GM19025 (cell line): ENCODE results near the gene PHKA2.

Experiments
- ATAC-seq: cut with Tn5 transposase; IDR thresholded peaks from one replicate; pipeline ENCODE4 v1.9.1; 2021; ENCODE audit warnings: mild to moderate bottlenecking, low read depth, moderate library complexity; ENCODE audit not compliant: unreplicated experiment

PHKA2 gene

DNA sequence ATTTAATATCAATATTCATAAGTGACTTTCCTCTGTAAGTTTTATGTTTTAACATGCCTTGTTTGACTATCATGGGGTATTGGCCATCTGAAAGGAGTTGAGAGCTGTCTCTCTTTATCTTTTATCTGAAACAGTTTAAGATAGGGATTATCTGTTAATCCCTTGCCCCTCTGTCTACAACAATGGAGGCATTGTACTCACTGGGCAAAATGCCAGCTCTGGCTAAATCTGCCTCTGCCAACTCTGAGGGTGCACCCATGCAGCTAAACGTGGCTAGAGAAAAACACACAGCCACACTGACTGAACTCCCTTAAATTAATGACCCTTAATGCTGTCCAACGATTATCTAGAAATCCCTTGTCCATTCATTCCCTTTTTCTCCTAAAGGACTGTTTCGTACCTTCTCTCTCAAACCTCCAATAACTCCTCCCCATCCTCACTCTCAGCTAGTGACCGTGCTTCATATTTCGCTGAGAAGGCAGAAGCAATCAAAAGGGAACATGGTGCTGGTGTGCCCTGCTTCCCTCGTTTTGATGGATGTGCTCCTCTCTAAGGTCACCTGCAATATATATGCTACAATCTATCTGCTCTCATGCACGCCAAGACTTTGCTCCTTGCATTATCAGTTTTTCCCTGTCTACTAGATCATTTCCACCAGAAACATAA, 10.3 kb downstream of the PHKA2 start:
- no peak for ATAC-seq

DNA sequence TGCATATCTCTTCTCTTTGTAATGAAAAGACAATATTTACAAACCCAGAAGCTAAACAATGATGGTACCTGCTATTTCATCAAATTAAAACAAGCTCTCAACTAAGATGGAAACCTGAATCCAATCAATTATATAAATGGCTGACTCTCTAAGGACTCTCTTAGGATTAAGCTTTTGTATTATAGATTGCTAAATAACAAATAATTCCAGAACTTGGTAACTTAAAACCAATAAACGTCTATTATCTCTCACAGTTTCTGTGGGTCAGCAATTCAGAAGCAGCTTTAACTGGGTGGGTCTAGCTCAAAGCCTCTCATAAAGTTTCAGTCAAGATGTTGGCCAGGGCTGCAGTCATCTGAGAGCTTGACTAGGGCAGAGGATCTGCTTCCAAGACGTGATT, 12.4 kb downstream of the PHKA2 start:
- ATAC-seq, result no peak

DNA sequence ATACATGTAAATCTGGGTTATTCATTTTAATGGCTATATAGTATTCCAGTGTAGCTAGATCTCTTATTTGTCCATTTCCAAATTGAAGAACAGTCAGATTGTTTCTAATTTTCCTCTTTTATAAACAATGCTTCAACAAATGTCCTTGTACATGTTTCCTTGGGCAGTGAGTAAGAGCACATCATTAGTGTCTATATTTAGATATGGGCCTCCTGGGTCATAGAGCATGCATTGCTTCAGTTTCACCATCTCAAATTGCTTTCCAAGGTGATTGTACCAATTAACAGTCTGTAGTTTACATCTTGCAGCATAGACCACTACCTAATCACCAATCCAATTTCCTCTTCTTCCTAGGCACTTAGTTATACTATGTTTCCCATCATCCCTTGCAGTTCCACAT, 13.4 kb downstream of the PHKA2 start:
- no peak for ATAC-seq

DNA sequence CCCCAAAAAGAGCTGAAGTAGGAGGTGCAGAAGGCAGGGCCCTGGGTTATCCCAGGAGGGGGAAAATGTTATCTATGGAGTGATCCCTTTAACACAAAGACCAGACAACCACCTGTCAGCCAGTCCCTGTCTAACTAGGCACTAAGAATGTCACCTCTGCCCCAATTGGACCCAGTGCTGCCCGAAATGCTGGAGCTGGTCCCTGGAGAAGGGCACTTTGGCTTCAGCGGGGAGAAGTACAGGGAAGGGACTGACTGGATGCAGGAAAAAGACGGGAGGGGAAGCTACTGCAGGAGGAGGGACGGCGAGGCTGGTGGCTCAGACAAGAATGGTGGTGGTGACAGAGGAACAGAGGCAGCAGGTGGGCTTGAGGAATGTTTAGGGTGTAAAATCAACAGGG, 17.3 kb downstream of the PHKA2 start:
- ATAC-seq, result no peak

DNA sequence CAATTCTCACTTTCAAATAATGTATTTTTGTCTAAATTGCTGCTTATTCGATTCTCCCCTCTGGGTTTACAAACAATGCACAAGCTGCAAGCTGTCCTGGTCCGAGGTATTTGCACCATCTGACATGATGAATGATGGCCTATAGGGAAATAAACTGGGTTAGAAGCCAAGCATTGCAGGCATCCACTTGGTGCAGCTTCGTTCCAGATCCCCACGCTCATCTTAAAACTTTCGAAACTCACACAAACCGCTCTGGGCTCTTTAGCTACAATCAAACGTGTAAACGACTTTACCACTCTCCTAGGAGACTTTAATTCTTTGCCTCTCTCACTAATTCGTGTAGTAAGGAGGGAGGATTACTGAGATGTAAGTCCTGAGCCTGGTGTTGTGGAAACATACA, 19.0 kb downstream of the PHKA2 start:
- no peak for ATAC-seq

DNA sequence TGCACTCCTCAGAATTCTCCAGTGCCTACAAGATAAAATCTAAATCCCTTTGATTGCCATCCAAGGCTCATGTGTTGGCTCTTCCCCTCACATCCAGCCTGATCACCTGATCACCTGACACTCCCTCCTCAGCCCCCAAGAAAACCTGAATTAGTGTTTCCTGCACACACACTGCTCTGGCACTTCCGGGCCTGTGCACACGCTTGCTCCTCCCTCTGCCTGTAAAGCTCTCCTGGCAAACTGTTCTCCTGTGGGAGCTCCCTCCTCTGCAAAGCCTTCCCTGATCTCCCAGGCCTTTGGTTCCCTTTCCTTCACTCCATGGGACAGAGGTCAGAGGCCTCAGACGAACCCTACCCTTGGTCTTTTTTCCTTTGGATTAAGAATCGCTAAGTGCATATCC, 19.9 kb downstream of the PHKA2 start:
- no peak for ATAC-seq

DNA sequence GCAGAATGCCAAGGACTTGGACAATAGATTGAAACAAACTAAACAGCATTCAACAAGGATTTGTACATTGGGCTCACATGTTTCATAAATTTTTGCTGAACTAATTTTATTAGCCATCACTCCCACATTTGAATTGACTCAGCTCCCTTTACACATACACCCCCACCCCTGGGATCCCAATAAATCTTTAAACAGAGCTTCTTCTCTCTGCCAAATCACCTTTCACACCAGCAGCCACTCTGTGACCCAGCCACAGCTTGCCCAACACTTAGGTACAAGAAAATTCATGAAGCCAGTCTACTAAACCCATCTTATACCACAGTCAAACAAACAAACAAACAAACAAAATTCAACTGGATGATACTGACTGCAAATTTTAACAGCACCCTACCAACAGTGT, 21.6 kb downstream of the PHKA2 start:
- no peak for ATAC-seq

DNA sequence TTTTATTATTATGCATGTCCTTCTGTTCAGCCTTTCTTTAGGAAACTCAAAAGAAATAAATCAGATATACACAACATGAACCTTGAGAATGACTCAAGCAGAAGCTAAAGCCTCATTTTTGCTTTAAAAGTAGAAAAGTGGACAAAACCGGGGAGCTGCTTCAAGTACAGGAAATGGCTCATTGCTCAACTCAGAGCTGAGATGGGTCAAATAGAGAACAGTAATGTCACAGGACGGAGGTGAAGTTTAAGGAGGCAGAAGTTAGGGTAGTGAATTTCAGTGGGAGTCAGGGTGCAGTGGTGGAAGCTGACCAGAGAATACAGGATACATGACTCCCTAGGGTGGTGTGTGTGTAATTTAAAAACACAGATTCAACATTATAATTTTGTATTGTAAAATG, 22.2 kb downstream of the PHKA2 start:
- no peak for ATAC-seq

DNA sequence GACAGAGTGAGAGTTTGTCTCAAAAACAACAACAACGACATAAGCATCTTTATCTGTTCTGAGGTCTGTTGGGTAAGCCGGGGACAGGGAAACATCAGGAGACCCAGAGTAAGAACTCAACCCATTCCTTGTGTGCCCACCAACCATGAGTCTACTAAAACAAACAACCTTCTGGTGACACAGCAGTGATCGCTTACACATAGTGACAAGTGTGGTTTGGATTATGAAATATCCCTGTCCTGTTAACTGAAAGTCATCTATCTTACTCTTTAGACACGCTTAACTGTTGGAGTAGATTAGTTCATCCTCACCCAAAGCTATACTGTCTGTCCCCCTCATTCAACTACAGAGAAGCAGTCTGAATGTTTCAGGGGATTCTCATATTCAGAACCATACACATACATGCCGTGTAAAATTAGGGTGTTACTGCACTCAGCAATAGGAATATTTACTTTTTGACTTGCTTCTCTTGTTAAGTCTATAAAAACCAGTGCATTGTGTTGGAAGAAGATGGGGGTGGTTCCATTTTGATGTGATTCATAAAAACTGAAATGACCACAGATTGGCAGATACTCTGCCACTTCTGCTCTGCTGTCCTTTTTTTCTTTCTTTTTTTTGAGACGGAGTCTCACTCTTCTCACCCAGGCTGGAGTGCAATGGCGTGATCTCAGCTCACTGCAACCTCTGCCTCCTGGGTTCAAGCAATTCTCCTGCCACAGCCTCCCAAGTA, 27.4 kb downstream of the PHKA2 start:
- ATAC-seq, result no peak

DNA sequence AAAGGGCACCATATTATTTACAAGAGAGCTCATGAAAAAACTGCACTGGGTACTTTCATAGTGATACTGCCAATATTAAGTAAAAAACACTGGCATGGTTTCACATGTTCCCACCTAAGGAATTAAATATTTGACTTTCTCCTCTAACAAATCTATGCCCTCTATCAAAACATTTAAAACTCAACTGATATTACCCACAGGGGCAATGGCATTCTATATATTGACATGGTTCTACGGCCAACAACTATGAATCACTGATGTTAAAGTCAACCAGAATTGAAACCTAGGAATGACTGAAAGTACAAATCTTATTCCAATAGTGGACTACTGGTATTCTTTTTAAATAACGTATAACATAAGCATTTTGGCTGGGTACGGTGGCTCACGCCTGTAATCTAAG, 28.2 kb downstream of the PHKA2 start:
- ATAC-seq, result no peak

DNA sequence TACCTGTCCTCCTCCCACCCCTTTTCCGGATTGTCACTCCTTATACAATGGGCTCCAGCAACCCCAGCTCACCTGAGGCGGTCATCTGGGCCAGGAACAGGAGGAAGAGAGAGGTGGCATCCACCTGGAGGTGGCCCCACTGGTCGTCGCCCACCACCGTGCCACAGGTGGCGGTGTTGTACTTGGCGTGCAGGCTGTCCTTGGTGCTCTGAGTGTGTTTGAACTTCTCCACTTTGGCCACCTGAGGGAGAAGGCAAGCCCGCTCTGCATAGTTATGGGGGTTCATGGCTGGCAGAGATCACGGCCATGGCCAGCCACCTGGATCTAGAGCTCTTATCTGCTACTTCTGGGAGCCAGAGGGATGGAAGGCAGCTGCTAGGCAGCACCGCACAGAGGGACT, 32.9 kb downstream of the PHKA2 start:
- ATAC-seq, result no peak

DNA sequence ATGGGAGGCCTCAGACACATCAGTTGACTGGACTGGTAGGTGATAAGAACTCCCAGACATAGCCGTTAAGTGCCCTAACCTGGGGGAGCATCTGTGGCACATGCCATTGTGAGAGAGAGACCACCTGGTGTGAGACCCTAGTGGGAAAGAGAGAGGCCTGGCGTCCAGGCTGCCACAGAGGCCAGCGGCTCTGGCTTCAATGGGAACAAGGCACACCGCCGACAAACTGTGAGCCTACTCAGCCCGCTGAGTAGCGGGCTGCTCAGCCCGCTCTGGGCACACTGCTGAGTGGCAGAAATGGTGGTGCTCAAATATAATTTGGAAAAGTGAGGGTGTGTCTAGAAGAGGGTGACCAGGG, 34.0 kb downstream of the PHKA2 start:
- no peak for ATAC-seq

DNA sequence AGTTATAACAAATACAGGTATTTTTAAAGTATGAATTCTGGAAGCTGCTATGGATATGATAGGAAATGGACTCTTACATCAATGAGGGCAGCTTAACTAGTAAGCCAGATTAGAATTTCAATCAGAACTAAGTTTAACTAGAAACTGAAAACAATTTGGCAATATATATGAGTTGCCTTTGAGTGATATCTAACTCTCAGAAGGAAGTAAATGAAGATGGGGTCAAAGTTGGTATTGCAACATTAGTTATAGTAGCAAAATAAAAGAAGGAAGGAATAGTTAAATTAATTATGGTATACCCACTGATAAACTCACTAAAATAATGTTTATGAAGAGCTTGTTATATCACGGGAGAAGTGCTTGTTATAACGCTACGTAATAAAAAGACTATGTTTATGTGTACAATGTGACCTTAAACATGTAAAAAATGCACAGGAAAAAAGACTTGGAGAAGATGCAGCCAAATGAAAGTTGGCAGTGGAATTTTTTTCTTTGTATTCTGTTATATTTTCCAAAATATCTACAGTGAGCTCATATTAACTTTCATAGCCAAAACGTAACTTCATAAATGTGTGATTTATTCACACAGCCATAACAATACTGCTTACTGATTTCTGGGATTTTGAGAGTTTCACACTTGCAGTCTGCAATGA, 34.5 kb downstream of the PHKA2 start:
- ATAC-seq, result no peak

DNA sequence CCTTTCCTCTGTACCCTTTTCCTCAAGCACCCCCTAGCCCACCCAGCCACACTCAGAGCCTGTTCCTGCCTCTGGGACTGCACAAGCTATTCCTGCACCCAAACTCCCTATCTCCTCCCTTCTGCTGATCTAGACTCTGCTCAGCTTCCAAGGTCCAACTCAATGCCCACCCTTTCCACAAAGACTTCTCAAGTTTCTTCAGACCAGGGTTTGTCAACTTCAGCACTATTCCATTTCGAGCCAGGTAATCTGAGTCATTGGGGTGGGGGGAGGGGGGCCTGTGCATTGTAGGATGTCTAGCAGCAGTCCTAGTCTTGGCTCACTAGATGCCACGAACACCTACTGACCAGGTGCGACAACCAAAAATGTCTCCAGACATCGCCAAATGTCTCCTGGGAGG, 37.3 kb downstream of the PHKA2 start:
- ATAC-seq, result no peak

DNA sequence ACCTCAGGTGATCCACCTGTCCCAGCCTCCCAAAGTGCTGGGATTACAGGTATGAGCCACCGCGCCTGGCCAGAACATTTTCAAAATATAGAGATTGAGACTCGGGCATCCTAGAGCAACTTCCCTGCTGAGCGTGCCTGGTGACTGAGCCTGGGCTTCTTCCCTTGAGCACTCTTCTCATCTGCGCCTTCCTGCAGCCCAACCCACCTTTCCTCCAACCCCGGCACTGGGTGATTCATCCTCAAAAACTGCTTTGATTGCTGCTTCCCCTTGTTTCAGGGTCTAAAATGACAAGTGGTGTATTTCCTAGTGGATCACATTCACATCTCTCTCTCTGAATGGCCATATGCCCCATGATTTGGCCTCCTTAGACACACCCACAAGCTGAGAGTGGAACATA, 37.8 kb downstream of the PHKA2 start:
- no peak for ATAC-seq

DNA sequence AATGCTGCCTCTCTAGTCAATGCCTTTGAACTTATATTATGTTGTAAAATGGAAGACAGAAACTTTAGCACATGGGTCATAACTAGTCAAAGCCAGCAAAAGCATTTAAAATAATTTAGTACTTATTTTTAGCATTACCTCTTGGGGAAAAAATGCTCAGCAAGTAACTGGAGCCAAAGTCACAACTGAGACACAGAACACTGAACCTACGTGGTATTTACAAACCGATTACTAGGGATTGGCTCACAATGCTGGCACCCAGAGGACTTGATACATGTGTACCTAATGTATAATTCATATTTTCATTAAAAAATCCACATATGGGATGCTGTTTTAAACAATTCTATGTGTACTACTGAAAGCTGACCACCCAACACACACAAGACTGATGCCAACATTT, 38.4 kb downstream of the PHKA2 start:
- ATAC-seq, result no peak

DNA sequence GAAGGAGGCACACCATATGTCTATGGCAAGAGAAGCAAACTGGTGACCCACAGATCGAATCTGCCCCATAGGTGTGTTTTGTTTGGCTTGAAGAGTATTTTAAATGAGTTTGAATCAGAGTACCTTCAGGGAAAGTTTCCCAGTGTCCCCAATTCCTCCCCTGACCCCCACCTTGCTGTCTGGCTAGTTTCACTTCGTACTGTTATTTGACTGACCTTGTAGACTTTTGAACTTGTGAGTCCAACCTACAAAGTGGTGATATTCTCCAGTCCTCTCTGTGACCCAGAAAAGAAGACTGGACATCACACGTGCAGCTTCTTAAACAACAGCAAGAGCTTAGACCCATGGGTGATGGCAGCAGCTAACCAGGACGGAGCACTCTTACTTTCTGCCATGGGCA, 39.4 kb downstream of the PHKA2 start:
- no peak for ATAC-seq

DNA sequence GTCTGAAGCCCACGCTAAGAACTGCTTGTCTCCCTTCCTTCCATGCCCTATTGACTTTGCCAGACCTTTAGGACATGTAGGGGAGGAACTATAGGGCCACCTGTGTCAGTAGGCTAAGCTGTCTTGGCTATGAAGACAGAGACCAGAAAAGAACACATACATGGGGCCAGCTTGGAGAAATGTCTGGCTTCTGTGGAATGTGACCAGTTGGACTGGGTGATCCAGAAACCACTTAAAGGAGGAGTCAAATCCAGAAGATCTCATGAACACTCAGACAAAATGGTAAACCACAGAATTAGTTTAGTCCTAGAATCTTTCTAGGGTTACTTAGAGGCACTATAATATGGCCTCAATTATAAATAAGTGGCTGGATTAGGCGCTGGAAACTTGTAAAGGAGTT, 42.0 kb downstream of the PHKA2 start:
- ATAC-seq, result no peak

DNA sequence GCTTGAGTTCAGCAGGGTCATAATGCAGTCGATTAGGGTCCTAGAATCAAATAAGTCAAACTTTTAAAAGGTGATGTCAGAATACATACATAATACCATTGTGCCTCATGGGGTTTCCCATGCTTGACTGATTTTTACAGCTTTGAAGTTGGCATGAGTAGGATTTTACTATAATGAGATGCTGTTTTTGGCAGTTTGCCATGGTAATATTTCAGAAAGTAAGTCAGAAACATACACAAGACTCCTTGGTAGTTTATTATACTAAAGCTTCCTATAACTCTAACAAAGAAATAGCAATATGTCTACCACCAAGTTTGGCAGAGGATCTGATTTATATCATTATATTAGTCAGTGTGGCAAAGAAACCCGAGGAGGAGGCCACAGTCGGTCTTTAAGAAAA, 45.2 kb downstream of the PHKA2 start:
- ATAC-seq, result no peak

DNA sequence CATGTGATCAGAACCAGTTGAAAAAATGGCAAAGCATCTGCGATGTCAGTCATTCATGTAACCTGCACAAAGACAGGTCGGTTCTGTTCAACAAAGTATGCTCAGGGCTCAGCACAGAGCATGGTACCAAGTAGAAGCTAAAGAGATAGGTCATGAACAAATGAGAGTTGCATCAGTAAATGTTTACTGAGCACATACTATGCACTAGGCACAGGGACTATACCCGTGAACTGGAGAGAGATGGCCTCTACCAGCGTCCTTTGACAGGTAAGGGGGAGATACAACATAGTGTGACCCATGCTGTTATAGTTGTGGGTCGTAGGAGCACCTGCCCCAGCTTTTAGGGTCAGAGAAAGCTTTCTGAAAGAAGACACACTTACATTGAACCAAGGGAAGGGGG, 46.7 kb downstream of the PHKA2 start:
- ATAC-seq, result no peak

DNA sequence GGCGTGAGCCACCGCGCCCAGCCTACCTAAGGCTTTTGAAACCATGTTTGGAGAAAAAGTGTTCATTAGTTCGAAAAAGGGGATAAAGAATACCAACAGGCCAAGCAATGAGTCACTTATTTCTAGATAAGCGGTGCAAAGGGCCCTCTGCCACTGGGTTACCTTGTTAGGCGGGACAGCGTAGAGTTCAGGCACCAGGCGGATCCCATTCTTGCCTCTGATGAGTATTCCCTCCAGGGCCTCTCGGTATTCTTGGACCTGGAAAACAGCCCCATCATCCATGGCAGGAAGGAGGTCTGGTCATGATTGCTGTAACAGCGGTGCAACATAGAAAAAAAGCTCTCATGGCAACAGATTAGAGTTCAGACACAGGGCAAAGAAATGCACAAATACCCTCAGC, 48.0 kb downstream of the PHKA2 start:
- ATAC-seq, result no peak

DNA sequence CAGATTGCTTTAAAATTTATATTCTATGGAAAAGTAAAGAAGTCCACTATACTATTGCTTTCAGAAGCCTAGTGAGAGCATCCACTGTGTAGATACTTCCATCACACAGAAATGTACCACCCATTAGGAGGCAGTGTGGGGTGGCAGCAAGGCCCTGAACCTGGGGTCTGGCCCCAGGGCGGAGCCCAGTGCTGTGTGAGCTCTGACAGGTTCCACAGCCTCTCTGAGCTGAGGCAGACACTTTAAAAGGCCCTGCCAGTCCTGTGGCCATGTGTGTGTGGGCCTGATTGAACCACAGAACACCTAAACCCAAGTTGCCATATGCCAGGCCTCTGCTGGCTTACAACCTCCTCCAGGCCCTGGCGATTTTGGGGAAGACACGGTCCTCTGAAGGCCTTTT, 49.2 kb downstream of the PHKA2 start:
- ATAC-seq, result no peak
